ENCODE results near the gene SLC12A5. TPM values are rescaled to one million over a fixed set of nuclear protein-coding genes. Genes with fewer than 3 reads are reported as not detected.

Gene SLC12A5
- total RNA-seq, 4 donors from 2014 or later = not detected

DNA sequence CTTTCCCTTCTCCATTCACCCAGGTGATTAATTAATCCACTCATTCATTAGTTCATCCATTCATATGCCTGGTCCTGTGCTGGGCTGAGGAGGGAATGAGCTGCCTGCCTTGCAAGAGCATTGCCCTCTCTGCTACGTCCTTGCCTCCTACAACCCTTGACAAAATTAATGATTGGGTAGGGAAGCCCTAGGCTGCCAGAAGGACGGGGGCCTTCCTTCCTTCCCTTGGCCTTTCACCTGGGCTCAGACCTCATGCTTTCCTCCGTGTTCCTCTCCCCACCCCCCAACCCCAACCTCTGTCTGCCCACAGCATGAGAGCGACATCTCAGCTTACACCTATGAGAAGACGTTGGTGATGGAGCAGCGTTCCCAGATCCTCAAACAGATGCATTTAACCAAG is 25.6 kb downstream of the SLC12A5 start:
- ATAC-seq = no peak
- no peak for DNase-seq
- Histone ChIP-seq H3K27ac (no peak overlapping the region), H3K4me3 (no peak overlapping the region), H3K9me3 (no peaks in the 10 kb centered on the region), H3K4me1 (peaks cover 8 to 10% of the 10 kb centered on the region in 2 donors), H3K27me3 (peaks cover 6 to 17% (median 7%) of the 10 kb centered on the region in 3 donors), H3K36me3 (no peaks in the 10 kb centered on the region)
- in situ Hi-C loops (cut with MboI; ENCODE audit: low sequenced_read_pairs in 4 of 4) = no loop called here
- no peak for TF ChIP-seq POLR2A (IDR thresholded peaks at IDR 0.05)
- TF ChIP-seq, protein P1, sequence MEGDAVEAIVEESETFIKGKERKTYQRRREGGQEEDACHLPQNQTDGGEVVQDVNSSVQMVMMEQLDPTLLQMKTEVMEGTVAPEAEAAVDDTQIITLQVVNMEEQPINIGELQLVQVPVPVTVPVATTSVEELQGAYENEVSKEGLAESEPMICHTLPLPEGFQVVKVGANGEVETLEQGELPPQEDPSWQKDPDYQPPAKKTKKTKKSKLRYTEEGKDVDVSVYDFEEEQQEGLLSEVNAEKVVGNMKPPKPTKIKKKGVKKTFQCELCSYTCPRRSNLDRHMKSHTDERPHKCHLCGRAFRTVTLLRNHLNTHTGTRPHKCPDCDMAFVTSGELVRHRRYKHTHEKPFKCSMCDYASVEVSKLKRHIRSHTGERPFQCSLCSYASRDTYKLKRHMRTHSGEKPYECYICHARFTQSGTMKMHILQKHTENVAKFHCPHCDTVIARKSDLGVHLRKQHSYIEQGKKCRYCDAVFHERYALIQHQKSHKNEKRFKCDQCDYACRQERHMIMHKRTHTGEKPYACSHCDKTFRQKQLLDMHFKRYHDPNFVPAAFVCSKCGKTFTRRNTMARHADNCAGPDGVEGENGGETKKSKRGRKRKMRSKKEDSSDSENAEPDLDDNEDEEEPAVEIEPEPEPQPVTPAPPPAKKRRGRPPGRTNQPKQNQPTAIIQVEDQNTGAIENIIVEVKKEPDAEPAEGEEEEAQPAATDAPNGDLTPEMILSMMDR (IDR thresholded peaks at IDR 0.05 in 4 of 5, conservative IDR thresholded peaks at IDR 0.05 in 1 of 5) = no peak
- intact Hi-C loops (cut with DNase I; ENCODE audit: low total_unique reads) = no loop called here

DNA sequence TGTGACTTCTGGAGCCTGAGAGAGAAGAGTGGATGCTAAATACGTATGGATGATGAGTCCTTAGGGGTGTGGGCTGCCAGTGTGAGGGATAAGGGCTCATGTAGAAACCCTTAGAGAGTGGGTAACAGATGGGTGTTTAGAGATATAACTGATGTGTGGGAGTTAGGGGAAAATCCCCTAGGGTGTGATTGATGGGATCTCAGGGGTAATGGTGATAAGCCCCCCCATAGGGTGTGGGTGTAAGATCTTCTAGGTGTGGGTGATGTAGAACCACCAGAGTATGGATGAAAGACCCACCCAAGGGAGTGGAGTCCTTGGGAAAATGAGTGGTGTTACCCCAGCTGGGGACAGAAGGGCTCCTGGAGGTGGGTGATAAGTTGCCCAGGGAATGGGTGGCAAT is 26.3 kb downstream of the SLC12A5 start:
- ATAC-seq = no peak
- TF ChIP-seq POLR2A (IDR thresholded peaks at IDR 0.05) = no peak
- TF ChIP-seq, protein P1 (IDR thresholded peaks at IDR 0.05 in 4 of 5, conservative IDR thresholded peaks at IDR 0.05 in 1 of 5) = no peak
- H3K27me3 ChIP-seq = peaks cover 6 to 17% (median 7%) of the 10 kb centered on the region in 3 donors
- no peaks in the 10 kb centered on the region for H3K9me3 ChIP-seq
- in situ Hi-C loops (cut with MboI; ENCODE audit: low sequenced_read_pairs in 4 of 4) = no loop called here
- intact Hi-C loops (cut with DNase I; ENCODE audit: low total_unique reads) = no loop called here
- no peaks in the 10 kb centered on the region for H3K36me3 ChIP-seq
- H3K27ac ChIP-seq = no peak overlapping the region
- peaks cover 8 to 10% of the 10 kb centered on the region in 2 donors for H3K4me1 ChIP-seq
- no peak overlapping the region for H3K4me3 ChIP-seq
- DNase-seq = no peak

DNA sequence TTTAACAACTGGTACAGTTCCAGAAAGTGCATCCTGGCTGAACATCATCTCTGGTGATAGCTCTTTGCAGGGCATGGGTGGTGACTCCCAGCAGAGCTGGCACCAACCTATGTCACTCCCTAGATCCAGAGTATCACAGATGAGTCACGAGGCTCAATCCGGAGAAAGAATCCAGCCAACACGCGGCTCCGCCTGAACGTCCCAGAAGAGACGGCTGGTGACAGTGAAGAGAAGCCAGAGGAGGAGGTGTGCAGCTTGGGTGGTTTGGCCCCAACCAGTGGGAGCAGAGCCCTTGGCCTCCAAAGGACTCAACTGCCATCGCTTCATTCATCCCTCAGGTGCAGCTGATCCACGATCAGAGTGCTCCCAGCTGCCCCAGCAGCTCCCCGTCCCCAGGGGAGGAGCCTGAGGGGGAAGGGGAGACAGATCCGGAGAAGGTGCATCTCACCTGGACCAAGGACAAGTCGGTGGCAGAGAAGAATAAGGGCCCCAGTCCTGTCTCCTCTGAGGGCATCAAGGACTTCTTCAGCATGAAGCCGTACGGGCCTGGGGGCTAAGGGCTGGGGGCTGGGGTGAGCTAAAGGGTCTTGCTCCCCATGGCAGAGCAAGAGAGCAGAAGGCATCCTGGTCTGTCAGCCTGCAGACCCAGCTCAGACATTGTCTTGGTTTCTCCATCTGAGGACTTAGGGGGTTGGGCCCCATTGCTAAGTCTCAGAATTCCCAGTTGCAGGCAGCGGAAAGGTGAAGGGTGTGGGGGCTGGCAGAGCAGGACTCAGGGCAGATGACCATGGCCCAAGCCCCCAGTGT is 27.2 kb downstream of the SLC12A5 start:
- H3K36me3 ChIP-seq = peaks cover 0 to 7% of the 10 kb centered on the region in 2 donors
- DNase-seq (no peak), ATAC-seq (no peak)
- in situ Hi-C loops (cut with MboI; ENCODE audit: low sequenced_read_pairs in 4 of 4) (no loop called here), intact Hi-C loops (cut with DNase I; ENCODE audit: low total_unique reads) (no loop called here)
- H3K4me1 ChIP-seq = peaks cover 9 to 10% of the 10 kb centered on the region in 2 donors
- H3K9me3 ChIP-seq = no peaks in the 10 kb centered on the region
- no peak for TF ChIP-seq POLR2A (IDR thresholded peaks at IDR 0.05)
- TF ChIP-seq, protein P1 (IDR thresholded peaks at IDR 0.05 in 4 of 5, conservative IDR thresholded peaks at IDR 0.05 in 1 of 5) = no peak
- no peak overlapping the region for H3K27ac ChIP-seq
- peaks cover 6 to 17% (median 7%) of the 10 kb centered on the region in 3 donors for H3K27me3 ChIP-seq
- no peak overlapping the region for H3K4me3 ChIP-seq

DNA sequence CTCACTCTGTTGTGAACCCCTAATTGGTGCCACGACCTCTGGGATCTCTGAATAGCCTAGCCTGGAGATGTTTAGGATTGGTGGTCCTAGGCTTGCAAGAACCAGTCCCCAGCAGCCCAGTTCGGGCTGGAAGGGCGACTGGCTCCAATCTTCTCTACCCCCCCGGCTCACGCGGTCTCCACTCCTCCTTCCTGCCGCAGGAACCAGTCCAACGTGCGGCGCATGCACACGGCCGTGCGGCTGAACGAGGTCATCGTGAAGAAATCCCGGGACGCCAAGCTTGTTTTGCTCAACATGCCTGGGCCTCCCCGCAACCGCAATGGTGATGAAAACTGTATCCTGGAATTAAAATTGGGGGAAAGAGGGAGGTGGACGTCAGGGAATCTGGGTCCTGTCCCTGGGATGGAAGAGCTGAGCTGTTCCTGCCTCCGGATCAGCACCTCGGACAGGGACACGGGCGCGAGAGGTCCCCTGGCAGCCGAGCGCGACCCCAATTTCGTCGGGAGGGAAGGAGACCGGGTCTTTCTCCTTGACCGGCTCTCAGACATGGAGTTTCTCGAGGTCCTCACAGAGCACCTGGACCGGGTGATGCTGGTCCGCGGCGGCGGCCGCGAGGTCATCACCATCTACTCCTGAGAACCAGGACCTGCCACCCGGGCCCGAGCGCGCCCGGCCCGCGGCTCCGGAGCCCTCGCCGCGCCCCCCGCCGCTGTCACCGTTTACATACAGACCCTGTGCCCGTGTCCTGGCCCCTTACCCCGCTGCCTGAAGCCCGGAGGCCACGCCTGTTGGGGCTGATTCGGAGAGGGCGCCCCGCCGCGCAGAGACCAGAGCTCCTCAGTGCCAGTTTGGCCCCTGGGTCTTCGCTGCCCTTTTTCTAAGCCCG is 28.2 kb downstream of the SLC12A5 start:
- intact Hi-C loops (cut with DNase I; ENCODE audit: low total_unique reads) (no loop called here), in situ Hi-C loops (cut with MboI; ENCODE audit: low sequenced_read_pairs in 4 of 4) (no loop called here)
- H3K27me3 ChIP-seq = peaks cover 6 to 17% (median 7%) of the 10 kb centered on the region in 3 donors
- TF ChIP-seq, protein P1 (IDR thresholded peaks at IDR 0.05 in 4 of 5, conservative IDR thresholded peaks at IDR 0.05 in 1 of 5) = no peak
- no peak for TF ChIP-seq POLR2A (IDR thresholded peaks at IDR 0.05)
- H3K27ac ChIP-seq = no peak overlapping the region
- H3K36me3 ChIP-seq = peaks cover 0 to 17% of the 10 kb centered on the region in 2 donors
- ATAC-seq (no peak), DNase-seq (no peak)
- no peak overlapping the region for H3K4me3 ChIP-seq
- peaks cover 10 to 19% of the 10 kb centered on the region in 2 donors for H3K4me1 ChIP-seq
- no peaks in the 10 kb centered on the region for H3K9me3 ChIP-seq

Measured in gastrocnemius medialis (tissue), 4 donors.